GM21360 (cell line): ENCODE data around the gene RANBP9.

Experiments
- ATAC-seq: cut with Tn5 transposase; IDR thresholded peaks from one replicate; pipeline ENCODE4 v1.9.1; 2021; ENCODE audit warnings: mild to moderate bottlenecking, moderate library complexity; ENCODE audit not compliant: unreplicated experiment

The RANBP9 gene

DNA sequence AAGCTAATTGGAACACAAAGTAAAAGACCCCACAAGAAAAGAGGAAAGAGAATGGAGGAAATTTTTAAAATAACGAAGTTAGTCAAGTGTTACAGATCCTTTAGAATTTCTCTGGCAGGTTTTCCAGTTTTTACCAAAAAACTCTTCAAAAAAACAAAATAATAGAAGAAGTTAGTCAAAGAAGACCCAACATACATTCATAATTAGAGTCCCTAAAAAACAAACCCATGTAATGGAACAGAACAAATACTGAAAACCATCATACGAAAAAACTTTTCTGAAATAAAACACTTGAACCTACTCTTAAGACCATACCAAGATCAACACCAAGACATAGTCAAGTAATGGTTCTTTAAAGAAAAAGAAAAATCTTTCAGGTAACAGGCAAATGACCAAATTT, 31.6 kb downstream of the RANBP9 start:
- ATAC-seq, result no peak

DNA sequence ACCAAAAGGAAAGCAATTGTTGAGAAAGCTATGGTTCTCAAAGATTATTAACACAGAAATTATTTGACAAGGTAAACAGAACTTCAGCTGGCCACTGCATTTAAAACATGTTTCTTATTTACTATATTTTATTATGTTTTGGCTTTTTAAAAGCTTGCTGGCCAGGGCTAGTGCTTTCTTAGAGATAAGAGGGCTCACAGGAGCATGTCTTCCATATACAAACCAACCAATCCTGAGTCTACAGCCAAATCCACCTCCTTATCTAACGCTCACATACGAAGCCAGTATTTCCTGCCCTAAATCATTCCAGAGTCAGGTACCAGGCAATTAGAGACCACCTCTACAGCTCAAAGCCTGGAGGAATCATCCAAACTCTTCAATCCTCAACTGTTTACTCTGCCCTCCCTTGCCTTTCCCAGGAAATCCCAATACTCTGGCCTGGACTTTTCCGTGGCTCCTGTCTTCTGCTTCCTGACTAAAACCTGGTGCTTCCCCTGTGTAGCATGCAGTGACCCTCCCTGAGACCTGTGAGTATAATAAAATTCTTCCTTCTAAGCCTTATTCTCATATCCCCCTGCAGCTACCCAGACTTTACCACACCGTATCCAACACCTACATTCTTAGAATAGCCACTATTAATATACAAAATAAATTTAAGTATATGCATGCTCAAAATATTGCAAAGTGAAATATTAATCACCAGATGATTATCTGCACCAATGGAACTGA, 33.2 kb downstream of the RANBP9 start:
- no peak for ATAC-seq

DNA sequence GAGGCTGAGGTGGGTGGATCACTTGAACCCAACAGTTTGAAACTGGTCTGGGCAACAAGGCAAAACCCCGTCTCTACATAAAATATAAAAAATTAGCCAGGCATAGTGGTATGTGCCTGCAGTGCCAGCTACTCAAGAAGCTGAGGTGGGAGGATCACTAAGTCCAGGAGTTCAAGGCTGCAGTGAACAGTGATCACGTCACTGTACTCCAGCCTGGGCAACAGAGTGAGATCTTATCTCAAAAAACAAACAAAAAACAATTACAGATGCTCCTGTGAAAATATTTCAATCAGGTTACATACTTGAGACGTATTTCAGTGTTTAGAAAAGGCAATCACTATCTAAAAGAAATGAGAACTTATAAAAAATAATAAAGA, 33.8 kb downstream of the RANBP9 start:
- ATAC-seq, result no peak

DNA sequence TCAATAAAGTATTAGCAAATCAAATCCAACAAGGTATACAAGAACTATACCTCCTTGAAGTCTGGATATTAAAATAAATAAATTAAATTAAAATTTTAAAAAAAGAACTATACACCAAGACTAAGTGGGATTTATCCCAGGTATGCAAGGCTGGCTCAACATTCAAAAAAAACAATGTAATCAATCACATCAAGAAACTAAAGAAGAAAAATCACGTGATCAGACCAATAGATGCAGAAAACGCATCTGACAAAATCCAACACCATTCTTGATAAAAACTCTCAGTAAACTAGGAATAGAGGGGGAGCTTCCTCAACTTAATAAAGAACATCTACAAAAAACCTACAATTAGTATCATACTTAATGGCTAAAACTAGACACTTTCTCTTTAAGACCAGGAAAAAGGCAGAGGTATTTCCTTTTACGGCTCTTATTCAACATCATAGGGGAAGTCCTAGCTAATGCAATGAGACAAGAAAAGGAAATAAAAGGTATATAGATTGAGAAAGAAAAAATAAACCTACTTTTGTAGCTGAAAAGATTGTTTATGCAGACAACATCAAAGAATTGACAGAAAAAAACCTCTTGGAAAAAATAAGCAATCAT, 35.0 kb downstream of the RANBP9 start:
- ATAC-seq, result no peak

DNA sequence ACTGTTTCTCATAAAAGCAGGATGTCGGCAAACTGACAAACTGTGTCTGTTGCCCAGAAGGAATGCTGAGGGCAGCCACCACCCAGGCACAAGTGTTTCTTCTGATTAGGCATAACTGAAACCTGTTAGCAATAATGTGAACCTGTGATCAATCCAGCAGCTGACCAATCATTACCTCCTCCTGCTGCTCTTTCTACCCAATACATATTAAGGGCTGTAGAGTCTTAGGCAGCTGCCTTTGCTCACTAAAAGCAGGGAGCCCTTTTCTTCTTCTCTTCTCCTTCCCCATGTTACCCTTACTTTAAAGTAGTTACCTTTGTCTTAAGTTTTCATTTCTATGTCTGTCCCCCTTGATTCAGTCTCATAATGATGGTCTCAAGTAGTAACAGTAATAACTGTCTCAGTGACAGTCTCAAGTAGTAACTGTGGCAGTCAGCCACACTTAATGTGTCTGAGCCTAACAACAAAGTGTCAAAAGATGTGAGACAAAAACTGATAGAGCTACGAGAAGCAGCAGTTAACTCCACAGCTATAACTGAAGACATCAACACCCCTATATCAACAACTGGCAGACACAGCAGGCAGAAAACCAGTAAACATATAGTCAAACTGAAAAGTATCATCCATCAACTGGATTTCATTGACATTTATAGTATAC, 37.0 kb downstream of the RANBP9 start:
- ATAC-seq, result no peak

DNA sequence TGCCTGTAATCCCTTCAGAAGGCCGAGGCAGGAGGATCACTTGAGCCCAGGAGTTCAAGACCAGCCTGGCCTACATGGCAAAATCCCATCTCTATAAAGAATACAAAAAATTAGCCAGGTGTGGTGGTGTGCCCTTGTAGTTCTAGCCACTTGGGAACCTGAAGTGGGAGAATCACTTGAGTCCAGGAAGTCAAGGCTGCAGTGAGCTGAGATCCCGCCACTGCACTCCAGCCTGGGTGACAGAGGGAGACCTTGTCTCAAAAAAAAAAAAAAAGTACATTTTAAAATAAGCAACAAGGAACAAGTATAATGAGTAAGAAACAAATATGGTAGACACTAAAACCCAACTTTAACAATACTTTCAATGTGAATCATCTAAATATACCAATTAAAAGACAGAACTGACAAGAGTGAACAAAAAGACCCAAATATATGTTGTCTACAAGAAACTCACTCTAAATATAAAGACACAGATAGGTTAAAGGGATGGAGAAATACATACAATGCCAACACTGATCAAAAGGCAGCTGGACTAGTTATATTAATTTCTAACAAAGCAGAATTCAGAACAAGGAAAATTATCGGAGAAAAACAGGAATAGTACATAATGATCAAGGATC, 37.7 kb downstream of the RANBP9 start:
- no peak for ATAC-seq

DNA sequence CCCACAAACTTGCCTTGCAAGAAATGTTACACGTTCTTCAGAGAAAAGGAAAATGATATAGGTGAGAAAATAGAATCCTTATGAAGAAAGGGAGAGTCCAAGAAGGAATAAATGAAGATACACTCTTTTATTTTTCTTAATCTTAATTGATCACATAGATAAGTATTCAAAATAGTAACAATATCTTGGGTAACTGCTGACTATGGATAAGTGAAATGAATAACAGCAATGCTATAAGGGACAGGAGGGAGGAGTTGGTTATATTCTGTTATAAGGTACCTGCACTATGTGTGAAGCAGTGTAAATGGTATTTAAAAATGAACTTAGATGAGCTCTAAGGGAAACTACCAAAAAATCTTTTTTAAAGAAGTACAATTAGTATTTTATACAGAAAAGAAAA, 38.3 kb downstream of the RANBP9 start:
- ATAC-seq, result no peak

DNA sequence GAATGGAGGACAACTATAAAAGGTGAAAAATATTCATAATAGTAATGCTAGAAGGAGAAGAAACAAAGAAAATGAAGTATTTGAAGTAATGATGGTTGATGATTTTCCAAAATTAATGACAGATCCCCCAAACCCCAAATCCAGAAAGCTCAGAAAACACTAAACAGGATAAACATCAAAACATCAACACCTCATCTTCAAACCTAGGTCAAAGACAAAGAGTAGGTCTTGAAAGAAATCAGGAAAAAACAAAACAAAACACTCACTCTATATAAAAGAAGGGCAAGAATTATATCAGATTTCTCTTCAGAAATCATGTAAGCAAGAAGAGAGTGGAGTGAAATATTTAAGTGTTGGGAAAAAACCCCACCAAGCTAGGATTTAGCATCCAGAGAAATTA, 38.7 kb downstream of the RANBP9 start:
- no peak for ATAC-seq

DNA sequence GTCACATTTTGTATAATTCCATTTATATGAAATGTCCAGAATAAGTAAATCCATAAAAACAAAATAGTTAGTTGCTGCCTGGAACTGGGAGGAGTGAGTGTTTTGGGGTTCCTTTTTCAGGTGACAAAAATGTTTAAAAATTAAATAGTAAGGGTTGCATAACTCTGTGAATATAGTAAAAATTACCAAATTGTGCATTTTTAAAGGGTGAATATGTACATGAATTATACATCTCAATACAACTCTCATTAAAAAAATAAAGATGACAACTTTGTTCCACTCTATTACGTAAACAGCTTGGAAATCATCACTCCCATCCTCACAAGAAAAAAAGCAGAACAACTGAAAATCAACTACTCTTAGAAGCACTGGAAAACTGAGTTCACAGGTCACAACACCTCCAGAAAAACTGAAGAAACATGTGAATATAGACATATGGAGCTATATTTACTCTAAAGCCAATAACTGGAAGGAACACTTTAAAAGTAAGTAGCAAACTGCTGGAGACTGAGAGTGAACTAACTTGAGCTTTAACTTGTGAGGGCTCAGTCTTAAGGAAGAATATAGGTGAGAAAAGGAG, 40.0 kb downstream of the RANBP9 start:
- ATAC-seq, result no peak

DNA sequence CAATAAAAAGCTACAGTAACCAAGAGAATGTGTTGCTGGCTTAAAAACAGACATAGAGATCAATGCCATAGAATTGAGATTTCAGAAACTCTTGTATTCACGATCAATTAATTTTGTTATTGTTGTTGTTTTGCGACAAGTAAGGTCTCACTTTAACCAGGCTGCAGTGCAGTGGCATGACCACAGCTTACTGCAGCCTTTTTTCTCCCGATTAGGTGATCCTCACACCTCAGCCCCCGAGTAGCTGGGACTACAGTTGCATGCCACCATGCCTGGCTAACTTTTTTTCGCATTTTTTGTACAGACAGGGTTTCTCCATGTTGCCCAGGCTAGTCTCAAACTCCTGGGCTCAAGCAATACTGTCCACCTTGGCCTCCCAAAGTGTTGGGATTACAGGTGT, 42.2 kb downstream of the RANBP9 start:
- no peak for ATAC-seq

DNA sequence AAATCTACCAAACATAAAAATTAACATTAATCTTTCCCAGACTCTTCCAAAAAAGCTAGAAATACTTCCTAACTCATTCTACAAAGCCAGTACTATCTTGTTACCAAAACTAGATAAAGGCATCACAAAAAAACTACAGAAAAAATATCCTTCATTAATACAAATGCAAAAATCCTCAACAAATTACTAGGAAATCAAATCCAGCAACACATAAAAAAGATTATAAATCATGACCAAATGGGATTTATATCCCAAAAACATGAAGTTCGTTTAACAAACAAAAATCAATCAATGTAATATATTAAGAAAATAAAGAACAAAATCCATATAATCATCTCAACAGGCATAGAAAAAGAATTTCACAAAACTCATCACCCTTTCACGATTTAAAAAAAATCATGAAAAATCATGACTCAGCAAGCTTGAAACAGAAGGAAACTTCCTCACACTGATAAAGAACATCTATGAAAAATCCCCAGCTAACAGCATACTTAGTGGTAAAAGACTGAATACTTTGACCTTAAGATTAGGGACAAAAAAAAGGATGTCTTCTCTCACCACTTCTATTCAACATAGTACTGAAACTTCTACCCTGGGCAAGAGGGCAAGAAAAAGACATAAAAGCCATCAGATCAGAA, 43.2 kb downstream of the RANBP9 start:
- ATAC-seq, result no peak

DNA sequence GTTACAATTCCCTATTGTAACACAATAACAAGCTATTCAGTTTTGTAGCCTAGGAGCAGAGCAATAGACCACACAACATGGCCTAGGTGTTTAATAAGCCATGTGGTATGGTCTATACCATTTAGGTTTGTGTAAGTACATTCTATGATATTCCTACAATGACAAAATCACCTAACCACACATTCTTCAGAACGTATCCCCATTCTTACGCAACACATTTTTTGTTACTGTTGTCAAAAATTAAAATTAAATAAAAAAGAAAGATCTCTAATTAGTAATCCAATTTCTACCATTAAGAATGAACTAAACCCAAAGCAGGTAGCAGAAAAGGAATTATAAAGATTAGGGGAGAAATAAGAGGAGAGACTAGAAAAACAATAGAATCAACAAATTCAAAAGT, 44.0 kb downstream of the RANBP9 start:
- no peak for ATAC-seq

DNA sequence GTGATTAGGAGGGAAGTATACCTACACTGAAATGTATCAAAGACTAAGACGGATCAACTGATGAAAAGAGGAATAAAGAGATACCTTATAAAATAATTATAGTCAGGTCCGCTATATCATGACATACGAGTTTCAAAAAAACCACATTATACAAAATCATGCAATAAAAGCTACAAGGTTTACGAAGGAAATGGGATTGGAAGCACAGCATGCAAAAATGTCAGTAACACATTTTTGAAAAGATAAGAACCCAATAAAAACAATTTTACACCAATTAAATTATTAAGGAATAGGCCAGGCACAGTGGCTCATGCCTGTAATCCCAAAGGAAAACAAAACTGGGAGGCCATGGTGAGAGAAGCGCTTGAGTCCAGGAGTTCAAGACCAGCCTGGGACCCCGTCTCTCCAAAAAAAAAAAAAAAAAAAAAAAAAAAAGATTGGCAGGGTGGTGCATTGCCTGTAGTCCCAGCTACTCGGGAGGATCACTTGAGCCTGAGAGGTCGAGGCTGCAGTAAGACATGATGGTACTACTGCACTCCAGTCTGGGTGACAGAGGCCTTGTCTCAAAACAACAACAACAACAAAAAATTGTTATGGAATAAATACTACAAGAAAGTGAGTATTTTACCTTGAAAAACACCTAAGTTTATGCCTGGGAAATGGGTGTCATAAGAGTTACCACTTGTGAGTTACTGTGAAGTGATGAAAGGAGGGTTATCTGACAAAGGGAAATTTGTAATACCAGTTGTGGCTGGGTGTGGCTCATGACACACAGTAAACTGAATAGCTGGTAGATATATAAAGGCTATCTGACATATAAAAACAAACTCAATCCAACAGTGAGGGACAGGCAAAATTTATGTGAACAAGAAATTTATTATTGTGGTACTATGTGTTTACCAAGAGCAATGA, 45.2 kb downstream of the RANBP9 start:
- ATAC-seq, result no peak

DNA sequence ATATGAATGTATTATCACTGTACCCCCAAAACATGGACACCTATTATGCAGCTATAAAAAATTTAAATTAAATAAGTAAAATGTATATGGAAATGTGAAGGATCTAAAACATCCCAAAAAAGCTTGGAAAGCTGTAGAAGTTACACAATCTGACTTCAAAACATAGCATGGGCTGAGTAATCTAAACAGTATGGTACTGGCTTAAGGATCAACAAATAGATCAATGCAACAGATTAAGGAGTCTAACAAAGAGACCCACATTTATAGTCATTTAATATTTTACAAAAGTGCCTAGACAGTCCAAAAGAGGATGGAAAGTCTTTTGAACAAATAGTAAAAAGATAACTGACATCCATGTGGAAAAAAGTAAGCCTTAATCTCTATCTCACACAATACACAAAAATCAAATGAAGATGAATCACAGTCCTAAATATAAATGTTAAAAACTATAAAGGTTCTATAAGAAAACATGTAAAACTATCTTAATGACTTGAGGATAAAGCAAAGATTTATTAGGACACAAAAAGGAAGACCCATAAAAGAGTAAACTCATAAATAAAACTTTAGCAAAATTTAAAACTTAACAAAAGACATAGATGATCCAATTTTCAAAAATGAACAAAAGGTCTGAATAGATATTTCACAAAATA, 46.8 kb downstream of the RANBP9 start:
- no peak for ATAC-seq

DNA sequence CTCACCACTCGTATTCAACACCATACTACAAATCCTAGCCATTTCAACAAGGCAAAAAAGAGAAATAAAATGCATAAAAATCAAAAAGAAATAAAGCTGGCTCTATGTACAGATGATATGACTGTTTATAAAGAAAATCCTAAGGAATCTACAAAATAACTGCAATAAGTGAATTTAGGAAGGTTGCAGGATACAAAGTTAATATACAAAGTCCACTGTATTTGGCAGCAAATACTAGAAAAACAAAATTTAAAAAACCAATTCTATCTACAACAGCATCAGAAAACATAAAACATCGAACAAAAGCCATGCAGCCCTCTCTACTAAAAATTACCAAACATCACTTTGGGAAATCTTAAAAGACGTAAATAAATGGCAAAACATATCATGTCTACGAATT, 47.6 kb downstream of the RANBP9 start:
- ATAC-seq, result no peak

DNA sequence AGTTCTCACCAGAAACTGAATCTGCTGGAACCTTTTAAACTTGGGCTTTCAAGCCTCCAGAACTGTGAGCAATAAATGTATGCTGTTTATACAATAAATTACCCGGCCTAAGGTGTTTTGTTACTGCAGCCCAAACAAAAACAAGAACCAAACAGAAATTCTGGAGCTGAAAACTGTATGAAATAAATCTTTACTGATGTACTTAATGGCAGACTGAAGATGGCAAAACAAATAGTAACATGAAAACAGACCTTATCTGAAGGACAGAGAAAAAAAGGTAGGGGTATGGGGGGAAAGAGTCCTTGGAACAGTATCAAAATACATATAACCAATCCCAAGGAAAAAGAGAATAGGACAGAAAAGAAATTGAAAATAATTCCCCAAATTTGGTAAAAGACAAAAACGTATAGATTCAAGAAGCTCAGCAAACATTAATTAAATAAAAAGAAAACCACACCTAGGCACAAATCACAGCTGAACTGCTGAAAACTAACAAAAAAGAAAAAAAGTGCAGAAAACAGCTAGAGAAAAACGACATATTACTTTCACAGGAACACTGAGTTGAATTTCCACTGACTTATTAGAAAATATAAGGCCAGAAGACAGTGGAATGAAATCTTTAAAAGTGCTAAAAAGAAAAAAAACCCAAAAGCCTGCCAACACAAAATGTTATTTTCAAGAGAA, 48.8 kb downstream of the RANBP9 start:
- no peak for ATAC-seq

DNA sequence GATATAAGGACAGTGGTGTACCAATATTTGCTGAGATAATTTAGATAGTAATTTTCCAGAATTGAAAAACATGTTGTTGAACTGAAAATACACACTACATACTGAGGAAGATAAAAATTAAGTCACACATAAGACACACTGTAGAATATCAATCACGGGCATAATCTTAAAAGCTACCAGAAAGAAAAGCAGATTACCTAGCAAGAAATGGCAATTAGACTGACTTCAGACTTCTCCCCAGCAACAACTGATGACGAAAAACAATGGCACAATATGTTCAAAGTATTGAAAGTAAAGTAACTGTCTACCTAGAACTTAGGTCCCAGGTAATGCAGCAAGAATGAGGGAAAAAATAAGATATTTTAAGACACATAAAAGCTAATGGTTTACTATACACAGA, 50.0 kb downstream of the RANBP9 start:
- no peak for ATAC-seq

DNA sequence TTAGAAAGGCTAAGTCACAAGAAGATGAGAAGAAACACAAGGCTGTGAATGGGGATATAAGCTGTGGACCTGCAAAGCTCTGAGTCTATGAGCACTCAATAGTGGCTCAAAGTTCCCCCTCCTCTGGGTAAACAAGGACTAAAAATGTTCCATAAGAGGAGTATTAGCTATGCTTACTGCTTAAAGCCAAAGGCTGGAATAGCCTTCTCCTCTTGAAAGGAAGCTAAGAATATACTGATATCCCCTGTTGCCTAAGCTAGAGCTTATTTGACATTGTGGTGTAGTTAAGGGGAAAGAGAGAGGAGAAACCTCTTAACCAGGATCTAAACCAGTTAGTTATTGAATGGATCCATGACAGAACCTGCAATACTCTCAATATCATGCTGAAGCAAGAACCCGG, 50.7 kb downstream of the RANBP9 start:
- ATAC-seq, result no peak

DNA sequence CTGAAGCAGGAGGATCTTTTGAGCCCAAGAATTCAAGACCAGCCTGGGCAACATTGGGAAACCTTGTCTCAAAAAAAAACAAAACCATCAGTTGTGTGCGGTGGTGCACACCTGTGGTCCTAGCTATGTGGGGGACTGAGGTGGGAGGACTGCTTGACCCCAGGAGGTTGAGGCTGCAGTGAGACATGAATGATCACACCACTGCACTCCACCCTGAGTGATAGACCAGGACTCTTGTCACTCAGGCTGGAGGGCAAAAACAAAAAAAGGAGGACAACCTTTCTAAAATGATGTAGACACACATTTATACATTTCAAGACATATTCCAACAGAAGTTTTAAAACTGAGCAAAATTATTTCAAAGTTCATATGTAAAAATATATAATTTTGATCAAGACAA, 51.4 kb downstream of the RANBP9 start:
- ATAC-seq, result no peak
